ENCODE results near the gene SEC61A1. TPM values are rescaled to one million over a fixed set of nuclear protein-coding genes. Genes with fewer than 3 reads are reported as not detected.

SEC61A1 gene
- total RNA-seq, 1 experiment from 2014 or later, result 246 TPM

- Histone ChIP-seq H3K27me3 (ENCODE audit: control insufficient read depth, insufficient read depth, low read length) (no peaks in the 10 kb centered on the region), H3K36me3 (ENCODE audit: control insufficient read depth, insufficient read depth, low read length) (0 out of 2 replicates have a peak, but pooled peaks cover 5% of the 10 kb centered on the region), H3K4me3 (ENCODE audit: low read depth in 2 of 2, low read length in 2 of 2) (no peak overlapping the region), H3K9me3 (ENCODE audit: control insufficient read depth, insufficient read depth, low read depth, low read length) (no peaks in the 10 kb centered on the region), H3K4me1 (ENCODE audit: control insufficient read depth, insufficient read depth, low read length) (peaks cover 6% of the 10 kb centered on the region; the same call in 1 of the 2 replicates), H3K27ac (ENCODE audit: low read length) (no peak overlapping the region)
- in situ Hi-C loops (cut with HindIII; ENCODE audit: low pct_unique_long_range_greater_than_20kb, low sequenced_read_pairs), result no loop called here
- CTCF ChIA-PET, result interaction anchor here (0.6 kb wide), 1 partner anchor 15 kb away, joined by 3 read pairs; no protein-coding TSS in a partner anchor
- POLR2A ChIA-PET, result no interaction called here
- no peak for TF ChIP-seq REST (IDR thresholded peaks at IDR 0.05; ENCODE audit: insufficient read depth in 1 of 2, low read depth in 2 of 2, low read length in 1 of 2)
- no peak for TF ChIP-seq POLR2AphosphoS5 (IDR thresholded peaks at IDR 0.05; ENCODE audit: low read depth, low read length)
- TF ChIP-seq CTCF (IDR thresholded peaks at IDR 0.05), result no peak
- TF ChIP-seq SIN3A (IDR thresholded peaks at IDR 0.05; ENCODE audit: borderline replicate concordance, insufficient read depth, low read depth, low read length), result no peak
- no peak for TF ChIP-seq TCF7L2 (IDR thresholded peaks at IDR 0.05; ENCODE audit: low read depth, low read length)
- DNase-seq (ENCODE audit: low read depth, low spot score), result no peak
- no peak for ATAC-seq
- BruUV-seq (replicated peaks), result no TSS peak
- intact Hi-C loops (cut with micrococcal nuclease; ENCODE audit: unreplicated experiment), result no loop called here
Observed at GRCh38 chr3:128078875-128079274, 26.6 kb downstream of the SEC61A1 start.

- Histone ChIP-seq H3K9me3 (ENCODE audit: control insufficient read depth, insufficient read depth, low read depth, low read length) (no peaks in the 10 kb centered on the region), H3K36me3 (ENCODE audit: control insufficient read depth, insufficient read depth, low read length) (0 out of 2 replicates have a peak, but pooled peaks cover 5% of the 10 kb centered on the region), H3K4me3 (ENCODE audit: low read depth in 2 of 2, low read length in 2 of 2) (no peak overlapping the region), H3K27me3 (ENCODE audit: control insufficient read depth, insufficient read depth, low read length) (no peaks in the 10 kb centered on the region), H3K4me1 (ENCODE audit: control insufficient read depth, insufficient read depth, low read length) (peaks cover 5% of the 10 kb centered on the region; the same call in 1 of the 2 replicates), H3K27ac (ENCODE audit: low read length) (no peak overlapping the region)
- ATAC-seq (no peak), DNase-seq (ENCODE audit: low read depth, low spot score) (no peak)
- CTCF ChIA-PET, result no interaction called here
- intact Hi-C loops (cut with micrococcal nuclease; ENCODE audit: unreplicated experiment), result no loop called here
- TF ChIP-seq POLR2AphosphoS5 (IDR thresholded peaks at IDR 0.05; ENCODE audit: low read depth, low read length), result no peak
- no peak for TF ChIP-seq TCF7L2 (IDR thresholded peaks at IDR 0.05; ENCODE audit: low read depth, low read length)
- TF ChIP-seq SIN3A (IDR thresholded peaks at IDR 0.05; ENCODE audit: borderline replicate concordance, insufficient read depth, low read depth, low read length), result no peak
- no peak for TF ChIP-seq CTCF (IDR thresholded peaks at IDR 0.05)
- BruUV-seq (replicated peaks), result no TSS peak
- POLR2A ChIA-PET, result no interaction called here
- in situ Hi-C loops (cut with HindIII; ENCODE audit: low pct_unique_long_range_greater_than_20kb, low sequenced_read_pairs), result no loop called here
Observed at GRCh38 chr3:128079823-128080222, 27.6 kb downstream of the SEC61A1 start.
